ENCODE measurements around the gene TLR6. TPM values are rescaled to one million over a fixed set of nuclear protein-coding genes. Genes with fewer than 3 reads are reported as not detected.

TLR6 gene
- total and polyA plus RNA-seq, 2 experiments from 2014 or later: 0.12 TPM; not detected in 1

GRCh38 chr4:38867478-38868058 lies 11.0 kb upstream of the TLR6 start, which contains the start of gene FAM114A1:
Gene FAM114A1, plus strand, starts transcription at chr4:38867806. Its CDS starts 10,273 bp downstream, at chr4:38878079.
- TF ChIP-seq CTCF (IDR thresholded peaks at IDR 0.05; ENCODE audit: low read depth, low read length): no peak
- H3K4me1 ChIP-seq (ENCODE audit: low read depth): peaks cover 7% of the 10 kb centered on the region
- peak within 1 kb of the TSS; percentile 44 for H3K4me3 ChIP-seq
- H3K27me3 ChIP-seq: no peaks in the 10 kb centered on the region
- H3K27ac ChIP-seq: peak within 1 kb of the TSS; percentile 77
- H3K36me3 ChIP-seq: no peaks in the 10 kb centered on the region
- peak; percentile 88 to 91 for DNase-seq (ENCODE audit: low read depth in 1 of 2, low spot score in 1 of 2)
- no peaks in the 10 kb centered on the region for H3K9me3 ChIP-seq (ENCODE audit: low read depth)

GRCh38 chr4:38866973-38867477 lies 10.4 kb upstream of the TLR6 start:
- peak overlapping the region; percentile 44 for H3K4me3 ChIP-seq
- H3K27ac ChIP-seq: peak overlapping the region; percentile 77
- H3K36me3 ChIP-seq: no peaks in the 10 kb centered on the region
- H3K9me3 ChIP-seq (ENCODE audit: low read depth): no peaks in the 10 kb centered on the region
- no peak for DNase-seq (ENCODE audit: low read depth in 1 of 2, low spot score in 1 of 2)
- no peaks in the 10 kb centered on the region for H3K27me3 ChIP-seq
- no peak for TF ChIP-seq CTCF (IDR thresholded peaks at IDR 0.05; ENCODE audit: low read depth, low read length)
- peaks cover 7% of the 10 kb centered on the region for H3K4me1 ChIP-seq (ENCODE audit: low read depth)

- H3K36me3 ChIP-seq: no peaks in the 10 kb centered on the region
- no peak overlapping the region for H3K4me3 ChIP-seq
- H3K9me3 ChIP-seq (ENCODE audit: low read depth): no peaks in the 10 kb centered on the region
- no peak for TF ChIP-seq CTCF (IDR thresholded peaks at IDR 0.05; ENCODE audit: low read depth, low read length)
- H3K27ac ChIP-seq: no peak overlapping the region
- H3K27me3 ChIP-seq: no peaks in the 10 kb centered on the region
- peaks cover 7% of the 10 kb centered on the region for H3K4me1 ChIP-seq (ENCODE audit: low read depth)
- no peak for DNase-seq (ENCODE audit: low read depth in 1 of 2, low spot score in 1 of 2)
These were observed 8.8 kb upstream of the TLR6 start for GRCh38 chr4:38865445-38865844.

- H3K36me3 ChIP-seq: no peaks in the 10 kb centered on the region
- no peak overlapping the region for H3K4me3 ChIP-seq
- no peaks in the 10 kb centered on the region for H3K27me3 ChIP-seq
- no peak for DNase-seq (ENCODE audit: low read depth in 1 of 2, low spot score in 1 of 2)
- no peak overlapping the region for H3K27ac ChIP-seq
- no peaks in the 10 kb centered on the region for H3K4me1 ChIP-seq (ENCODE audit: low read depth)
- no peak for TF ChIP-seq CTCF (IDR thresholded peaks at IDR 0.05; ENCODE audit: low read depth, low read length)
- H3K9me3 ChIP-seq (ENCODE audit: low read depth): no peaks in the 10 kb centered on the region
These were observed 5.2 kb upstream of the TLR6 start for GRCh38 chr4:38861791-38862190.

GRCh38 chr4:38860788-38861424 lies 4.3 kb upstream of the TLR6 start:
- Histone ChIP-seq H3K27me3 (no peaks in the 10 kb centered on the region), H3K4me1 (ENCODE audit: low read depth) (no peaks in the 10 kb centered on the region), H3K4me3 (no peak overlapping the region), H3K27ac (no peak overlapping the region), H3K36me3 (no peaks in the 10 kb centered on the region), H3K9me3 (ENCODE audit: low read depth) (no peaks in the 10 kb centered on the region)
- TF ChIP-seq CTCF (IDR thresholded peaks at IDR 0.05; ENCODE audit: low read depth, low read length): peak; percentile 80
- DNase-seq (ENCODE audit: low read depth in 1 of 2, low spot score in 1 of 2): peak; percentile 59 to 67
